IMR-90 (cell line): ENCODE results near the gene ZNF408. TPM values are rescaled to one million over a fixed set of nuclear protein-coding genes. Genes with fewer than 3 reads are reported as not detected.

Experiments used
- ATAC-seq: fragments of 200-7000 bp; cut with Tn5 transposase; 2 replicates; pipeline ENCODE4 v1.9.1; 2020; ENCODE audit warnings: low read depth, mild to moderate bottlenecking, moderate library complexity
- BruUV-seq: library from RNA; stranded (reverse); fragments of 400-500 nt; replicated peaks from 2 replicates; lab custom pipeline; 2021; lab: Mats Ljungman, UMichigan
- CTCF ChIA-PET: fragments of 300-600 bp; formaldehyde crosslinking; extraction: SDS; loops from one replicate; lab custom pipeline; 2021; ENCODE audit warnings: antibody characterized with exemption; lab: Yijun Ruan, JAX
- POLR2A ChIA-PET: fragments of 300-600 bp; sonication (Branson Sonifier 250); formaldehyde crosslinking; loops from one replicate; lab custom pipeline; 2022; ENCODE audit warnings: antibody characterized with exemption; ENCODE audit not compliant: unreplicated experiment; lab: Charles Lee
- DNase-seq: peaks from one replicate; pipeline ENCODE4 v3.0.0; 2013
- H2AFZ ChIP-seq: replicated peaks from 2 replicates; pipeline ENCODE3; 2013; ENCODE audit warnings: low read length, mild to moderate bottlenecking; ENCODE audit not compliant: poor library complexity
- H2AK5ac ChIP-seq: 2 replicates; pipeline ENCODE4 v1.6.1; 2013; ENCODE audit warnings: low read depth, low read length, inconsistent platforms
- H2AK9ac ChIP-seq: replicated peaks from 2 replicates; pipeline ENCODE3; 2013; ENCODE audit warnings: mild to moderate bottlenecking, low read depth, low read length, moderate library complexity; ENCODE audit not compliant: poor library complexity
- H2BK120ac ChIP-seq: 2 replicates; pipeline ENCODE4 v1.6.1; 2013; ENCODE audit warnings: low read depth, low read length, inconsistent platforms
- H2BK15ac ChIP-seq: 3 replicates; pipeline ENCODE4 v1.6.1; 2013; ENCODE audit warnings: low read depth, low read length, inconsistent platforms
- H2BK20ac ChIP-seq: 2 replicates; pipeline ENCODE4 v1.6.1; 2013; ENCODE audit warnings: low read depth, mild to moderate bottlenecking, inconsistent platforms, low read length, moderate library complexity
- H2BK5ac ChIP-seq: 2 replicates; pipeline ENCODE4 v1.6.1; 2013; ENCODE audit warnings: mild to moderate bottlenecking, low read depth, low read length, inconsistent platforms; ENCODE audit not compliant: poor library complexity, severe bottlenecking
- H3K14ac ChIP-seq: replicated peaks from 2 replicates; pipeline ENCODE4 v1.6.1; 2013; ENCODE audit warnings: low read depth, low read length, inconsistent platforms
- H3K18ac ChIP-seq: 2 replicates; pipeline ENCODE4 v1.6.1; 2013; ENCODE audit warnings: low read depth, low read length, control low read depth
- H3K23ac ChIP-seq: 2 replicates; pipeline ENCODE4 v1.6.1; 2013; ENCODE audit warnings: low read depth, low read length, inconsistent platforms
- H3K27ac ChIP-seq: 2 replicates; pipeline ENCODE4 v1.5.1; 2013; ENCODE audit warnings: mild to moderate bottlenecking, control low read depth, low read length; ENCODE audit not compliant: insufficient read depth
- H3K27me3 ChIP-seq: 2 replicates; pipeline ENCODE4 v1.6.1; 2013; ENCODE audit warnings: low read length; ENCODE audit not compliant: control insufficient read depth, insufficient read depth
- H3K36me3 ChIP-seq: 2 replicates; pipeline ENCODE4 v1.6.1; 2013; ENCODE audit warnings: low read length, mixed read lengths; ENCODE audit not compliant: control insufficient read depth, insufficient read depth
- H3K4ac ChIP-seq: 2 replicates; pipeline ENCODE4 v1.6.1; 2013; ENCODE audit warnings: low read depth, low read length, inconsistent platforms
- H3K4me1 ChIP-seq: 2 replicates; pipeline ENCODE4 v1.6.1; 2013; ENCODE audit warnings: low read length, mixed read lengths; ENCODE audit not compliant: control insufficient read depth, insufficient read depth
- H3K4me2 ChIP-seq: 2 replicates; pipeline ENCODE4 v1.6.1; 2013; ENCODE audit warnings: low read depth, mild to moderate bottlenecking, control low read depth, low read length, moderate library complexity
- H3K4me3 ChIP-seq: 2 replicates; pipeline ENCODE4 v1.5.1; 2013; ENCODE audit warnings: low read depth, mild to moderate bottlenecking, control low read depth, low read length, moderate library complexity; ENCODE audit not compliant: insufficient read depth
- H3K56ac ChIP-seq: 2 replicates; pipeline ENCODE4 v1.6.1; 2013; ENCODE audit warnings: low read length, inconsistent platforms; ENCODE audit not compliant: insufficient read depth; ENCODE audit errors: extremely low read depth
- H3K79me1 ChIP-seq, 2 experiments: 2 replicates each; pipeline ENCODE4 v1.6.1; 2013; ENCODE audit warnings: low read length in 2 of 2, inconsistent platforms in 1 of 2, low read depth in 1 of 2
- H3K9ac ChIP-seq: 2 replicates; pipeline ENCODE4 v1.6.1; 2013; ENCODE audit warnings: low read depth, low read length, control low read depth
- H3K9me1 ChIP-seq: 2 replicates; pipeline ENCODE4 v1.6.1; 2013; ENCODE audit warnings: low read length, inconsistent platforms; ENCODE audit not compliant: insufficient read depth
- H3K9me3 ChIP-seq: 2 replicates; pipeline ENCODE4 v1.6.1; 2013; ENCODE audit warnings: low read length; ENCODE audit not compliant: control insufficient read depth, insufficient read depth
- H4K20me1 ChIP-seq: 2 replicates; pipeline ENCODE4 v1.6.1; 2013; ENCODE audit warnings: low read length, inconsistent platforms; ENCODE audit not compliant: insufficient read depth
- H4K5ac ChIP-seq: 2 replicates; pipeline ENCODE4 v1.6.1; 2013; ENCODE audit warnings: mild to moderate bottlenecking, low read depth, low read length, control low read depth
- H4K8ac ChIP-seq, 2 experiments: 2 replicates each; pipeline ENCODE4 v1.6.1; 2013; ENCODE audit warnings: low read depth in 2 of 2, low read length in 2 of 2, control low read depth in 1 of 2, inconsistent platforms in 1 of 2
- H4K91ac ChIP-seq: 2 replicates; pipeline ENCODE4 v1.6.1; 2013; ENCODE audit warnings: low read depth, low read length, inconsistent platforms; ENCODE audit not compliant: insufficient read depth
- BHLHE40 ChIP-seq: fragments of 150-350 bp; IDR thresholded peaks from 2 replicates; pipeline ENCODE4 v1.6.1; 2016; ENCODE audit warnings: mild to moderate bottlenecking, low read depth, low read length
- CEBPB ChIP-seq: IDR thresholded peaks from 2 replicates; pipeline ENCODE4 v1.6.1; 2012; ENCODE audit warnings: low read depth, low read length, improper control_type of control experiment
- CHD1 ChIP-seq: IDR thresholded peaks from 2 replicates; pipeline ENCODE4 v1.6.1; 2012; ENCODE audit warnings: low read depth, low read length, improper control_type of control experiment
- CTCF ChIP-seq: conservative IDR thresholded peaks from 2 replicates; pipeline ENCODE4 v1.5.1; 2012; ENCODE audit warnings: mild to moderate bottlenecking, low read depth, low read length, improper control_type of control experiment
- FOS ChIP-seq: fragments of 150-350 bp; IDR thresholded peaks from 2 replicates; pipeline ENCODE4 v1.6.1; 2016; ENCODE audit warnings: low read depth, low read length
- MAFK ChIP-seq: IDR thresholded peaks from 2 replicates; pipeline ENCODE4 v1.6.1; 2012; ENCODE audit warnings: low read depth, low read length, improper control_type of control experiment
- MAZ ChIP-seq: IDR thresholded peaks from 2 replicates; pipeline ENCODE4 v1.6.1; 2012; ENCODE audit warnings: low read depth, mild to moderate bottlenecking, low read length, improper control_type of control experiment, moderate library complexity, borderline replicate concordance
- MXI1 ChIP-seq: IDR thresholded peaks from 2 replicates; pipeline ENCODE4 v1.6.1; 2012; ENCODE audit warnings: low read depth, mild to moderate bottlenecking, low read length, moderate library complexity, borderline replicate concordance
- NFE2L2 ChIP-seq: fragments of 150-350 bp; IDR thresholded peaks from 2 replicates; pipeline ENCODE4 v1.6.1; 2016; ENCODE audit warnings: low read depth, mild to moderate bottlenecking, low read length
- POLR2A ChIP-seq: IDR thresholded peaks from 2 replicates; pipeline ENCODE4 v1.6.1; 2012; ENCODE audit warnings: mild to moderate bottlenecking, low read depth, low read length
- RAD21 ChIP-seq: IDR thresholded peaks from 2 replicates; pipeline ENCODE4 v1.6.1; 2012; ENCODE audit warnings: low read length, improper control_type of control experiment
- RCOR1 ChIP-seq: IDR thresholded peaks from 2 replicates; pipeline ENCODE4 v1.6.1; 2012; ENCODE audit warnings: mild to moderate bottlenecking, low read length, improper control_type of control experiment; ENCODE audit not compliant: insufficient replicate concordance
- RFX5 ChIP-seq: IDR thresholded peaks from 2 replicates; pipeline ENCODE4 v1.8.0; 2012; ENCODE audit warnings: low read depth, mild to moderate bottlenecking, low read length, moderate library complexity
- SMC3 ChIP-seq: fragments of 150-350 bp; IDR thresholded peaks from 2 replicates; pipeline ENCODE4 v1.6.1; 2016; ENCODE audit warnings: low read depth, mild to moderate bottlenecking, antibody characterized with exemption, low read length, moderate library complexity
- WGBS, 2 experiments: methylation state at CpG; one replicate each; pipeline versions ENCODE4 v1.1.5 to v1.1.7; 2013; ENCODE audit warnings: missing lambda C conversion rate in 2 of 2; ENCODE audit not compliant: insufficient read length in 1 of 2; ENCODE audit errors: extremely low coverage in 2 of 2; 5-methylcytosine and 5-hydroxymethylcytosine counted together
- dilution Hi-C: fragments of 300-500 bp; cut with HindIII; formaldehyde crosslinking; loops from one replicate; pipeline ENCODE4 v1.14.3; 2018; ENCODE audit warnings: low sequenced_read_pairs; ENCODE audit not compliant: unreplicated experiment
- in situ Hi-C: fragments of 300-500 bp; cut with MboI; formaldehyde crosslinking; loops from 3 replicates; pipeline ENCODE4 v1.14.3; 2019; ENCODE audit warnings: low sequenced_read_pairs, inconsistent platforms, mixed read lengths
- intact Hi-C: fragments of 100-400 bp; cut with micrococcal nuclease; formaldehyde crosslinking; loops from 2 replicates; pipeline ENCODE4 v1.10.0; 2022
- polyA plus RNA-seq, 3 experiments: library from polyadenylated mRNA; depleted of rRNA; stranded (reverse); fragments of >200 nt; gene quantifications; 2 replicates each; pipeline ENCODE4 v1.2.3, GENCODE V29; 2012; ENCODE audit warnings: low replicate concordance in 1 of 3
- total RNA-seq: library from RNA; depleted of rRNA; stranded (reverse); fragments of >200 nt; gene quantifications from 2 replicates; pipeline ENCODE4 v1.2.3, GENCODE V29; 2012
- TF ChIP-seq, protein P1 (sequence below): fragments of 150-350 bp; IDR thresholded peaks from 2 replicates; pipeline ENCODE4 v1.6.1; 2016; ENCODE audit warnings: low read depth, mild to moderate bottlenecking, low read length, moderate library complexity, borderline replicate concordance
- TF ChIP-seq, protein P2 (sequence below): fragments of 150-350 bp; IDR thresholded peaks from 2 replicates; pipeline ENCODE4 v1.6.1; 2017; ENCODE audit warnings: mild to moderate bottlenecking, antibody characterized with exemption, low read length, low read depth

ZNF408 gene
- total and polyA plus RNA-seq, 2 of the 4 experiments (the other 2 are of a cell fraction): 9.5 to 11.1 TPM

- no peak for ATAC-seq
- peak overlapping the region; percentile 71; the same call in 1 of the 2 replicates for H3K14ac ChIP-seq
- ChIA-PET POLR2A (interaction anchor here (0.7 kb wide), 1 partner anchor 269 kb away, joined by 9 read pairs; no protein-coding TSS in a partner anchor), CTCF (no interaction called here)
- DNase-seq: no peak
- H3K36me3 ChIP-seq: peaks cover 25% of the 10 kb centered on the region
- no TSS peak for BruUV-seq
- no peaks in the 10 kb centered on the region for H3K9me1 ChIP-seq
- dilution Hi-C loops: no loop called here
- no peak for TF ChIP-seq RCOR1
- TF ChIP-seq CHD1: no peak
- TF ChIP-seq NFE2L2: no peak
- TF ChIP-seq MAFK: no peak
- no peak for TF ChIP-seq POLR2A
- TF ChIP-seq CEBPB: no peak
- no peak for TF ChIP-seq FOS
- TF ChIP-seq CTCF: no peak
- TF ChIP-seq RAD21: no peak
- no peak for TF ChIP-seq RFX5
- no peak for TF ChIP-seq MAZ
- TF ChIP-seq, protein P1, sequence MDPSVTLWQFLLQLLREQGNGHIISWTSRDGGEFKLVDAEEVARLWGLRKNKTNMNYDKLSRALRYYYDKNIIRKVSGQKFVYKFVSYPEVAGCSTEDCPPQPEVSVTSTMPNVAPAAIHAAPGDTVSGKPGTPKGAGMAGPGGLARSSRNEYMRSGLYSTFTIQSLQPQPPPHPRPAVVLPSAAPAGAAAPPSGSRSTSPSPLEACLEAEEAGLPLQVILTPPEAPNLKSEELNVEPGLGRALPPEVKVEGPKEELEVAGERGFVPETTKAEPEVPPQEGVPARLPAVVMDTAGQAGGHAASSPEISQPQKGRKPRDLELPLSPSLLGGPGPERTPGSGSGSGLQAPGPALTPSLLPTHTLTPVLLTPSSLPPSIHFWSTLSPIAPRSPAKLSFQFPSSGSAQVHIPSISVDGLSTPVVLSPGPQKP: no peak
- no peak for TF ChIP-seq MXI1
- TF ChIP-seq SMC3: no peak
- no peak for TF ChIP-seq BHLHE40
- TF ChIP-seq, protein P2, sequence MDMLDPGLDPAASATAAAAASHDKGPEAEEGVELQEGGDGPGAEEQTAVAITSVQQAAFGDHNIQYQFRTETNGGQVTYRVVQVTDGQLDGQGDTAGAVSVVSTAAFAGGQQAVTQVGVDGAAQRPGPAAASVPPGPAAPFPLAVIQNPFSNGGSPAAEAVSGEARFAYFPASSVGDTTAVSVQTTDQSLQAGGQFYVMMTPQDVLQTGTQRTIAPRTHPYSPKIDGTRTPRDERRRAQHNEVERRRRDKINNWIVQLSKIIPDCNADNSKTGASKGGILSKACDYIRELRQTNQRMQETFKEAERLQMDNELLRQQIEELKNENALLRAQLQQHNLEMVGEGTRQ: no peak
- peak overlapping the region; percentile 87; the same call in 1 of the 2 replicates for H3K4ac ChIP-seq
- H2BK120ac ChIP-seq: peak overlapping the region; percentile 91
- peak overlapping the region; percentile 89 for H2BK5ac ChIP-seq
- H2AK5ac ChIP-seq: no peak overlapping the region; the same call in 1 of the 2 replicates
- no peak overlapping the region for H2AFZ ChIP-seq
- H2AK9ac ChIP-seq: no peak overlapping the region
- H3K4me1 ChIP-seq: peaks cover 7% of the 10 kb centered on the region
- intact Hi-C loops: no loop called here
- no peak overlapping the region for H3K56ac ChIP-seq
- H4K5ac ChIP-seq: peak overlapping the region; percentile 42
- no peaks in the 10 kb centered on the region for H3K9me3 ChIP-seq
- 88% methylated on average over 1 of the region's 3 CpGs; no CpG with 5 or more reads in 1 of the 2 experiments for WGBS, 2 experiments
- peak overlapping the region; percentile 22; the same call in 1 of the 2 replicates for H3K27ac ChIP-seq
- H3K9ac ChIP-seq: no peak overlapping the region
- H4K8ac ChIP-seq: peak overlapping the region in 1 of 2 experiments; percentile 83; a peak in 2 of 4 replicates
- H4K20me1 ChIP-seq: no peaks in the 10 kb centered on the region
- in situ Hi-C loops: no loop called here
- 0 out of 2 replicates have a peak overlapping the region, but pooled peaks have one; percentile 33 for H2BK20ac ChIP-seq
- no peak overlapping the region for H3K4me2 ChIP-seq
- no peak overlapping the region for H3K4me3 ChIP-seq
- peak overlapping the region; percentile 12 for H3K18ac ChIP-seq
- H2BK15ac ChIP-seq: no peak overlapping the region
- H3K79me1 ChIP-seq: 0 out of 4 replicates have a peak, but pooled peaks cover 0 to 9% of the 10 kb centered on the region in 2 experiments
- no peak overlapping the region for H3K23ac ChIP-seq
- no peaks in the 10 kb centered on the region for H3K27me3 ChIP-seq
- H4K91ac ChIP-seq: peak overlapping the region; percentile 72
Observed at GRCh38 chr11:46657186-46657585, 43.6 kb upstream of the ZNF408 start.
